Neutrophil (primary cell): ENCODE results near the gene ZNF672.

ENCODE experiments used
- H3K27ac ChIP-seq: fragments of 200-600 bp; sonication (generic); 2 replicates; pipeline ENCODE4 v1.5.1; 2016; ENCODE audit warnings: mild to moderate bottlenecking, moderate library complexity
- H3K27me3 ChIP-seq: fragments of 200-600 bp; sonication (generic); 2 replicates; pipeline ENCODE4 v1.6.0; 2016; ENCODE audit warnings: mild to moderate bottlenecking
- H3K36me3 ChIP-seq: fragments of 200-600 bp; sonication (generic); 2 replicates; pipeline ENCODE4 v1.5.1; 2017
- H3K4me1 ChIP-seq, 2 experiments: fragments of 200-600 bp in 1 of 2; sonication (generic) in 1 of 2; 1 replicate in 1 of 2; 2 replicates in 1 of 2; pipeline versions ENCODE4 v1.5.1 to v1.6.1; 2013 to 2016; ENCODE audit warnings: low read depth in 1 of 2, low read length in 1 of 2, mild to moderate bottlenecking in 1 of 2, moderate library complexity in 1 of 2; ENCODE audit not compliant: control insufficient read depth in 1 of 2, insufficient read depth in 1 of 2
- H3K4me3 ChIP-seq, 2 experiments: fragments of 200-600 bp in 1 of 2; sonication (generic) in 1 of 2; 1 replicate in 1 of 2; 2 replicates in 1 of 2; pipeline ENCODE4 v1.5.1; 2013 to 2016; ENCODE audit warnings: low read depth in 1 of 2, low read length in 1 of 2, mild to moderate bottlenecking in 1 of 2, moderate library complexity in 1 of 2
- H3K9me3 ChIP-seq: fragments of 200-600 bp; sonication (generic); 2 replicates; pipeline ENCODE4 v1.5.1; 2016
- TF ChIP-seq, protein P1 (sequence below): fragments of 200-600 bp; sonication (generic); IDR thresholded peaks from 2 replicates; pipeline ENCODE4 v1.5.1; 2016; ENCODE audit warnings: antibody characterized with exemption

Gene ZNF672

DNA sequence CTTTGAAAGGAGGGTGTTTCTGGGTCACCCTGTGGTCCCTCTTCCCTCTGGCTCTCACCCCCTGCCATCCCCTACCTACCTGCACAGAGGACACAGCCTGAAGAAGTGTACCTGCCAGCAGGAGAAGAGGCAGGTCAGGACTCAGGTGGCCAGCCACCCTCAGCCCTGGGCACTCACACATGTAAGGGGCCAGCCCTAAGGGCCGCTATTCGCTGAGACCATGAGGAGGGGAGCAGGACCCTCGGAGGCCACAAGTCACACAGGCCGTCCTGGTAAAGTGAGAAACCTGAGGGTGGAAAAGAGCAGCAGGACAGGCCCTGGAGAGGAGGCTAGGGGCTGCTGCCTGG, 19.7 kb downstream of the ZNF672 start:
- no peaks in the 10 kb centered on the region for H3K9me3 ChIP-seq
- peaks cover 23% of the 10 kb centered on the region for H3K36me3 ChIP-seq
- H3K4me1 ChIP-seq, result peaks cover 28 to 31% of the 10 kb centered on the region in 2 experiments
- H3K4me3 ChIP-seq, result peak overlapping the region; percentile 83 to 84
- TF ChIP-seq, protein P1, sequence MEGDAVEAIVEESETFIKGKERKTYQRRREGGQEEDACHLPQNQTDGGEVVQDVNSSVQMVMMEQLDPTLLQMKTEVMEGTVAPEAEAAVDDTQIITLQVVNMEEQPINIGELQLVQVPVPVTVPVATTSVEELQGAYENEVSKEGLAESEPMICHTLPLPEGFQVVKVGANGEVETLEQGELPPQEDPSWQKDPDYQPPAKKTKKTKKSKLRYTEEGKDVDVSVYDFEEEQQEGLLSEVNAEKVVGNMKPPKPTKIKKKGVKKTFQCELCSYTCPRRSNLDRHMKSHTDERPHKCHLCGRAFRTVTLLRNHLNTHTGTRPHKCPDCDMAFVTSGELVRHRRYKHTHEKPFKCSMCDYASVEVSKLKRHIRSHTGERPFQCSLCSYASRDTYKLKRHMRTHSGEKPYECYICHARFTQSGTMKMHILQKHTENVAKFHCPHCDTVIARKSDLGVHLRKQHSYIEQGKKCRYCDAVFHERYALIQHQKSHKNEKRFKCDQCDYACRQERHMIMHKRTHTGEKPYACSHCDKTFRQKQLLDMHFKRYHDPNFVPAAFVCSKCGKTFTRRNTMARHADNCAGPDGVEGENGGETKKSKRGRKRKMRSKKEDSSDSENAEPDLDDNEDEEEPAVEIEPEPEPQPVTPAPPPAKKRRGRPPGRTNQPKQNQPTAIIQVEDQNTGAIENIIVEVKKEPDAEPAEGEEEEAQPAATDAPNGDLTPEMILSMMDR, result no peak
- H3K27ac ChIP-seq, result peak overlapping the region; percentile 92
- H3K27me3 ChIP-seq, result no peaks in the 10 kb centered on the region

DNA sequence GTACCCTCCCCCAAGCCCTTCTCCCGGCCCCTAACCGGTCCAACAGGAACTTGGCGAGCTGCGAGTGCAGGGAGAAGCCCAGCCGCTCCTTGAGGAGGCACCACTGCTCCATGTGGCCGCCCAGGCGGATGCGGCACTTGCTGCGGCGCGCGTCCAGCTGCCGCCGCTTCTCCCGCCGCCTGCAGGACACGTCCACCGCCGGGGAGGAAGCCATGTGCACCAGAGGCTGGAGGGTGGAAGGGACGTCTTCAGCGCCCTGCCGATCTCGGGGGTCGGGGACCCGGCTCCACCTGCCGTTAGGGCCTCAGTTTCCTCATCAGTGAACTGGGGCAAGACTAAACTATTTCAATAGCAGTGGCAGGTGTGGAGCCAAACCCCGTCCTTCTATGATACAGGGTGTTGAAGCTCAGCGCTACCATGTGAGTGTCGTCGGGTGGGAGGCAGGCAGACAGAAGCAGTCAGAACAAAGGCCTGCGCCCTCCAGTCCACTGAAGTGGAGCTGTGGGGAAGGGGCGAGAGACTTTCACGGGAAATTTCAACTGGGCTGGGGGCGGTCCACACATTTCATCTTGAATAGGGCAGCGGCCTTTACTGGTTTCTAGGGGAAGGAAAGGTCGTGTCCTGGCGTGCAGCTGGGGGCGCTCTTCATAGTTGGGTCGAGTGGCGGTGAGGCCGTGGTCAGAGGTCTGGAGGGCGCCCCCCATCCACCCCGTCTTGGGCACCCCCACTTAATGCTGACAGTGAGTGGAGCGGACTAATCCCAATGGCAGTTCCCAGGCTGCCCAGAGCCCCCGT, 20.3 kb downstream of the ZNF672 start:
- H3K36me3 ChIP-seq, result peaks cover 23% of the 10 kb centered on the region
- H3K9me3 ChIP-seq, result no peaks in the 10 kb centered on the region
- peak overlapping the region; percentile 83 to 84 for H3K4me3 ChIP-seq
- TF ChIP-seq, protein P1, result no peak
- H3K27ac ChIP-seq, result peak overlapping the region; percentile 92
- no peaks in the 10 kb centered on the region for H3K27me3 ChIP-seq
- peaks cover 32 to 34% of the 10 kb centered on the region in 2 experiments for H3K4me1 ChIP-seq

DNA sequence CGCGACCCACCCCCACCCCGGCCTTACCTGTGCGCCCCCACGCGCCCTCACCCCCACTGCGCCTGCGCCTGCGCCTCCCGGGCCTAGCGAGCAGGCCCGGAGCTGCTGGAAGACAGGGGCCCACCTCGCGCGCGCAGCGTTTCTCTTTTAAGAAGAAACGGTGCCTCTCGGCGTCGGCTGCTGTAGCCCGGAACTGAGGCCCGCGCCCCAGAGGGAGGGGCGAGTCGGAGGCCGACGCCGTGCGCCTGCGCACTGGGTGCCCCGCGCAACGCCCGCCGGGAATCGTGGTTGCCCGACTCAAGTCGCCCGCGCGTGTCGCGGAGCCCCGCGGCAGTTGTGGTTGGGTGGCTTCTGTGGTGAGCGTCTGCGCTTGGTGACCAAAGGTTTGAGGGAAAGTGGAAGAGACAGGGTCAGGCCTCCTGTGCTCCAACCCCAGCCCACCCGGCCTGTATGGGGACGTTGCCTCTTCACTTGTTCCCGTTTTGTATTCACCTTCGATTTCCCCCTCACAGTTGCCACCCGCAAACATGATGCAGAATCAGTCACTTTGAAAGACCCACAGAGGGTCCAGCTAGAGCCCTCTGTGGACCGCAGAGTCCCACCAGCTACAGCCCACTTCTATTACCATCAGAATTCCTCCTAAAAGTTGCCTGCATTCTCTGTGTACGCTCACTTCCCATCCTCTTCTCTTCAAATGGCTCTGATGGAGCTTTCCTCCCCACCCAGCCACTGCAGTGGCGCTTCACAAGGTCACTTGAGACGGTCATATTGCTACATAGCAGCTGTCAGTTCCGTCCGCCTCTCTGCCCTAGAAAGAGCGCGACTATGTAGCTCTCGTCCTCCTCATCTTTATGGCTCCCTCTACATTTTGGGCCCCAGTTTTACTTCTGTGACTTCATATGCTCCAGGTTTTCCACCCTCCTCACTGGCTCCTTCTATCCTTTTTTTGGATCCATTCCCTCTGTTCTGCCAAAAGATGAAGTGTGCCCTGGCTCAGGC, 21.2 kb downstream of the ZNF672 start, which contains the start of gene ZNF692:
ZNF692 (minus strand) TSS at position 195 of the 999 bp plus-strand sequence. CDS start 776 bp downstream, outside the sequence.
- Histone ChIP-seq H3K27ac (peak within 1 kb of the TSS; percentile 92), H3K4me1 (peaks cover 37 to 41% of the 10 kb centered on the region in 2 experiments), H3K27me3 (no peaks in the 10 kb centered on the region), H3K4me3 (peak within 1 kb of the TSS; percentile 83 to 84), H3K9me3 (no peaks in the 10 kb centered on the region), H3K36me3 (peaks cover 15% of the 10 kb centered on the region)
- TF ChIP-seq, protein P1, result peak; percentile 53

DNA sequence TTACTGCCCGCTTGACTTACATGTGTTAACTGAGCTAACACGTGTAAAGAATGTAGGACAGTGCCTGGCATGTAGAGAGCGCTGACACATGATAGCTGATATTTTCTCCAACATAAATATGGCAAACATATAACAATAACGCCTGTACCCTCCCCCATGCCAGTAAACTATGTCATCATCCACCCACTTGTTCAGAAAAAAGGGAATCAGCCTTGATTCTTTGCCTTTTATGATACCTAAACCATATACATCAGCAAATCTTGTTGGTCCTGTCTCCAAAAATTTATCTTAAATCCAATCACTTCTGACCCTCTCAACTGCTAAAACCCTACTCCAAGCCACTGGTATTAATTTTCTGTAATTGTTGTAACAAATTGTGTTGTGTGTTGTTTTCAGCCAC, 22.0 kb downstream of the ZNF672 start:
- H3K36me3 ChIP-seq, result peaks cover 8% of the 10 kb centered on the region
- peak overlapping the region; percentile 83 to 84 for H3K4me3 ChIP-seq
- H3K27me3 ChIP-seq, result no peaks in the 10 kb centered on the region
- TF ChIP-seq, protein P1, result no peak
- H3K9me3 ChIP-seq, result no peaks in the 10 kb centered on the region
- peaks cover 37 to 41% of the 10 kb centered on the region in 2 experiments for H3K4me1 ChIP-seq
- H3K27ac ChIP-seq, result peak overlapping the region; percentile 92

DNA sequence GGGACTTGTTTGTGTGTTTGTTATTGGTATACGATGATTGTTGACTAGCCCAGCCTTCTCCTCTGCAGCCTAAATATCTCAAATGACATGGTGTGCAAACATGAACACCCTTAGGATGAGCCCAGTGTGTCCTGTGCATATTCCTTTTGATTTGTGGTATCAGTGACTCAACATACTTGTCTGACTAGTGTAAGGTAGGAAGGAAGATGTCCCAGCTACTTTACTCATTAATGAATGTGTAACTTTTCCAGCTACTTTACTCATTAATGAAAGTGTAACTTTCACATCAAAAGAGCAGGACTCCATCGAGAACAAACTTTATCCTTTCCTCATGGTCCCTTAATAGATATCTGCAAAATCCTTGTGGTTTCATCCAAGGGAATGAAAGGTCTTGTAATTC, 23.6 kb downstream of the ZNF672 start:
- Histone ChIP-seq H3K9me3 (no peaks in the 10 kb centered on the region), H3K4me3 (no peak overlapping the region), H3K27me3 (no peaks in the 10 kb centered on the region), H3K4me1 (peaks cover 37 to 41% of the 10 kb centered on the region in 2 experiments), H3K36me3 (no peaks in the 10 kb centered on the region), H3K27ac (no peak overlapping the region)
- TF ChIP-seq, protein P1, result no peak
